ENCODE measurements around the gene CAMTA1.

Gene CAMTA1

GRCh38 chr1:7389201-7389905 lies 604.1 kb downstream of the CAMTA1 start:
- Histone ChIP-seq H3K4me1 (ENCODE audit: control insufficient read depth in 1 of 2, insufficient read depth in 2 of 2, low read length in 2 of 2) (peaks cover 12 to 27% of the 10 kb centered on the region in 2 donors), H3K27ac (ENCODE audit: low read length) (peak overlapping the region; percentile 39), H3K36me3 (ENCODE audit: control insufficient read depth in 1 of 2, insufficient read depth in 2 of 2, low read length in 2 of 2) (no peaks in the 10 kb centered on the region), H3K27me3 (ENCODE audit: low read depth, low read length) (no peaks in the 10 kb centered on the region), H3K9me3 (ENCODE audit: control insufficient read depth in 1 of 2, low read length in 2 of 2) (no peaks in the 10 kb centered on the region), H3K4me3 (ENCODE audit: low read depth in 1 of 2, low read length in 2 of 2) (peak overlapping the region in 1 of 2 donors; percentile 13)

GRCh38 chr1:7389906-7390603 lies 604.8 kb downstream of the CAMTA1 start:
- Histone ChIP-seq H3K27ac (ENCODE audit: low read length) (no peak overlapping the region), H3K27me3 (ENCODE audit: low read depth, low read length) (no peaks in the 10 kb centered on the region), H3K4me3 (ENCODE audit: low read depth in 1 of 2, low read length in 2 of 2) (no peak overlapping the region), H3K9me3 (ENCODE audit: control insufficient read depth in 1 of 2, low read length in 2 of 2) (peaks cover 0 to 2% of the 10 kb centered on the region in 2 donors), H3K4me1 (ENCODE audit: control insufficient read depth in 1 of 2, insufficient read depth in 2 of 2, low read length in 2 of 2) (peaks cover 12 to 27% of the 10 kb centered on the region in 2 donors), H3K36me3 (ENCODE audit: control insufficient read depth in 1 of 2, insufficient read depth in 2 of 2, low read length in 2 of 2) (no peaks in the 10 kb centered on the region)

- Histone ChIP-seq H3K9me3 (ENCODE audit: control insufficient read depth in 1 of 2, low read length in 2 of 2) (peaks cover 0 to 6% of the 10 kb centered on the region in 2 donors), H3K4me3 (ENCODE audit: low read depth in 1 of 2, low read length in 2 of 2) (no peak overlapping the region), H3K27me3 (ENCODE audit: low read depth, low read length) (no peaks in the 10 kb centered on the region), H3K27ac (ENCODE audit: low read length) (no peak overlapping the region), H3K36me3 (ENCODE audit: control insufficient read depth in 1 of 2, insufficient read depth in 2 of 2, low read length in 2 of 2) (no peaks in the 10 kb centered on the region), H3K4me1 (ENCODE audit: control insufficient read depth in 1 of 2, insufficient read depth in 2 of 2, low read length in 2 of 2) (peaks cover 12 to 27% of the 10 kb centered on the region in 2 donors)
Observed at GRCh38 chr1:7390604-7391000, 605.3 kb downstream of the CAMTA1 start.

GRCh38 chr1:7393136-7393535 lies 607.9 kb downstream of the CAMTA1 start:
- H3K27ac ChIP-seq (ENCODE audit: low read length): no peak overlapping the region
- no peaks in the 10 kb centered on the region for H3K27me3 ChIP-seq (ENCODE audit: low read depth, low read length)
- no peaks in the 10 kb centered on the region for H3K36me3 ChIP-seq (ENCODE audit: control insufficient read depth in 1 of 2, insufficient read depth in 2 of 2, low read length in 2 of 2)
- peaks cover 9 to 25% of the 10 kb centered on the region in 2 donors for H3K4me1 ChIP-seq (ENCODE audit: control insufficient read depth in 1 of 2, insufficient read depth in 2 of 2, low read length in 2 of 2)
- peaks cover 0 to 16% of the 10 kb centered on the region in 2 donors for H3K9me3 ChIP-seq (ENCODE audit: control insufficient read depth in 1 of 2, low read length in 2 of 2)
- H3K4me3 ChIP-seq (ENCODE audit: low read depth in 1 of 2, low read length in 2 of 2): no peak overlapping the region

GRCh38 chr1:7395251-7395650 lies 610.0 kb downstream of the CAMTA1 start:
- Histone ChIP-seq H3K9me3 (ENCODE audit: control insufficient read depth in 1 of 2, low read length in 2 of 2) (peaks cover 0 to 25% of the 10 kb centered on the region in 2 donors), H3K27me3 (ENCODE audit: low read depth, low read length) (no peaks in the 10 kb centered on the region), H3K4me1 (ENCODE audit: control insufficient read depth in 1 of 2, insufficient read depth in 2 of 2, low read length in 2 of 2) (peaks cover 0 to 4% of the 10 kb centered on the region in 2 donors), H3K27ac (ENCODE audit: low read length) (no peak overlapping the region), H3K4me3 (ENCODE audit: low read depth in 1 of 2, low read length in 2 of 2) (no peak overlapping the region), H3K36me3 (ENCODE audit: control insufficient read depth in 1 of 2, insufficient read depth in 2 of 2, low read length in 2 of 2) (no peaks in the 10 kb centered on the region)

GRCh38 chr1:7398982-7399381 lies 613.7 kb downstream of the CAMTA1 start:
- H3K27me3 ChIP-seq (ENCODE audit: low read depth, low read length): no peaks in the 10 kb centered on the region
- no peak overlapping the region for H3K4me3 ChIP-seq (ENCODE audit: low read depth in 1 of 2, low read length in 2 of 2)
- H3K4me1 ChIP-seq (ENCODE audit: control insufficient read depth in 1 of 2, insufficient read depth in 2 of 2, low read length in 2 of 2): no peaks in the 10 kb centered on the region
- H3K27ac ChIP-seq (ENCODE audit: low read length): no peak overlapping the region
- peaks cover 0 to 28% of the 10 kb centered on the region in 2 donors for H3K9me3 ChIP-seq (ENCODE audit: control insufficient read depth in 1 of 2, low read length in 2 of 2)
- H3K36me3 ChIP-seq (ENCODE audit: control insufficient read depth in 1 of 2, insufficient read depth in 2 of 2, low read length in 2 of 2): no peaks in the 10 kb centered on the region

GRCh38 chr1:7399514-7400125 lies 614.4 kb downstream of the CAMTA1 start:
- Histone ChIP-seq H3K27me3 (ENCODE audit: low read depth, low read length) (no peaks in the 10 kb centered on the region), H3K9me3 (ENCODE audit: control insufficient read depth in 1 of 2, low read length in 2 of 2) (peaks cover 0 to 28% of the 10 kb centered on the region in 2 donors), H3K27ac (ENCODE audit: low read length) (no peak overlapping the region), H3K4me3 (ENCODE audit: low read depth in 1 of 2, low read length in 2 of 2) (no peak overlapping the region), H3K36me3 (ENCODE audit: control insufficient read depth in 1 of 2, insufficient read depth in 2 of 2, low read length in 2 of 2) (no peaks in the 10 kb centered on the region), H3K4me1 (ENCODE audit: control insufficient read depth in 1 of 2, insufficient read depth in 2 of 2, low read length in 2 of 2) (no peaks in the 10 kb centered on the region)

- H3K4me3 ChIP-seq (ENCODE audit: low read depth in 1 of 2, low read length in 2 of 2): no peak overlapping the region
- no peaks in the 10 kb centered on the region for H3K27me3 ChIP-seq (ENCODE audit: low read depth, low read length)
- no peaks in the 10 kb centered on the region for H3K4me1 ChIP-seq (ENCODE audit: control insufficient read depth in 1 of 2, insufficient read depth in 2 of 2, low read length in 2 of 2)
- H3K27ac ChIP-seq (ENCODE audit: low read length): no peak overlapping the region
- no peaks in the 10 kb centered on the region for H3K36me3 ChIP-seq (ENCODE audit: control insufficient read depth in 1 of 2, insufficient read depth in 2 of 2, low read length in 2 of 2)
- peaks cover 0 to 22% of the 10 kb centered on the region in 2 donors for H3K9me3 ChIP-seq (ENCODE audit: control insufficient read depth in 1 of 2, low read length in 2 of 2)
Observed at GRCh38 chr1:7400566-7400965, 615.3 kb downstream of the CAMTA1 start.

GRCh38 chr1:7401814-7402547 lies 616.7 kb downstream of the CAMTA1 start:
- Histone ChIP-seq H3K27ac (ENCODE audit: low read length) (no peak overlapping the region), H3K4me1 (ENCODE audit: control insufficient read depth in 1 of 2, insufficient read depth in 2 of 2, low read length in 2 of 2) (no peaks in the 10 kb centered on the region), H3K9me3 (ENCODE audit: control insufficient read depth in 1 of 2, low read length in 2 of 2) (peaks cover 0 to 12% of the 10 kb centered on the region in 2 donors), H3K36me3 (ENCODE audit: control insufficient read depth in 1 of 2, insufficient read depth in 2 of 2, low read length in 2 of 2) (no peaks in the 10 kb centered on the region), H3K27me3 (ENCODE audit: low read depth, low read length) (no peaks in the 10 kb centered on the region), H3K4me3 (ENCODE audit: low read depth in 1 of 2, low read length in 2 of 2) (no peak overlapping the region)

- Histone ChIP-seq H3K4me3 (ENCODE audit: low read depth in 1 of 2, low read length in 2 of 2) (no peak overlapping the region), H3K27ac (ENCODE audit: low read length) (no peak overlapping the region), H3K27me3 (ENCODE audit: low read depth, low read length) (no peaks in the 10 kb centered on the region)
Observed at GRCh38 chr1:7402548-7402850, 617.2 kb downstream of the CAMTA1 start.

More at GRCh38 chr1:7402548-7402850, 617.2 kb downstream of the CAMTA1 start:
- no peaks in the 10 kb centered on the region for H3K36me3 ChIP-seq (ENCODE audit: control insufficient read depth in 1 of 2, insufficient read depth in 2 of 2, low read length in 2 of 2)
- no peaks in the 10 kb centered on the region for H3K4me1 ChIP-seq (ENCODE audit: control insufficient read depth in 1 of 2, insufficient read depth in 2 of 2, low read length in 2 of 2)
- peaks cover 0 to 12% of the 10 kb centered on the region in 2 donors for H3K9me3 ChIP-seq (ENCODE audit: control insufficient read depth in 1 of 2, low read length in 2 of 2)

Measured in muscle layer of duodenum (tissue), 2 donors.